ENCODE results near the gene MRPL55. TPM values are rescaled to one million over a fixed set of nuclear protein-coding genes. Genes with fewer than 3 reads are reported as not detected.

Gene MRPL55
- total and polyA plus RNA-seq, 12 donors = 38.0 to 174 (median 48.2) TPM

GRCh38 chr1:228141226-228142044 is 32.3 kb upstream of the MRPL55 start:
- H3K36me3 ChIP-seq = peaks cover 0 to 29% (median 0%) of the 10 kb centered on the region in 9 donors
- peaks cover 25 to 54% (median 45%) of the 10 kb centered on the region in 9 donors for H3K4me1 ChIP-seq
- WGBS, 2 donors = 23 to 26% methylated on average over 27 of the region's 27 CpGs
- intact Hi-C loops (cut with DNase I) = loop anchor here in 2 of 10 donors (1.0 to 5.0 kb wide), 3 partner anchors 23 to 266 kb away; partner anchors contain the start of genes IBA57 (in 2 of the 2) and TRIM11 (in 1 of the 2)
- peak; percentile 67 to 81 for DNase-seq
- TF ChIP-seq CTCF (IDR thresholded peaks at IDR 0.05) = no peak
- ATAC-seq = peak in 6 of 8 donors; percentile 2 to 27 (median 22)
- H3K9me3 ChIP-seq = no peaks in the 10 kb centered on the region
- no peaks in the 10 kb centered on the region for H3K27me3 ChIP-seq
- peak overlapping the region; percentile 83 to 100 (median 95) for H3K4me3 ChIP-seq
- peak overlapping the region; percentile 97 to 100 (median 99) for H3K27ac ChIP-seq

DNA sequence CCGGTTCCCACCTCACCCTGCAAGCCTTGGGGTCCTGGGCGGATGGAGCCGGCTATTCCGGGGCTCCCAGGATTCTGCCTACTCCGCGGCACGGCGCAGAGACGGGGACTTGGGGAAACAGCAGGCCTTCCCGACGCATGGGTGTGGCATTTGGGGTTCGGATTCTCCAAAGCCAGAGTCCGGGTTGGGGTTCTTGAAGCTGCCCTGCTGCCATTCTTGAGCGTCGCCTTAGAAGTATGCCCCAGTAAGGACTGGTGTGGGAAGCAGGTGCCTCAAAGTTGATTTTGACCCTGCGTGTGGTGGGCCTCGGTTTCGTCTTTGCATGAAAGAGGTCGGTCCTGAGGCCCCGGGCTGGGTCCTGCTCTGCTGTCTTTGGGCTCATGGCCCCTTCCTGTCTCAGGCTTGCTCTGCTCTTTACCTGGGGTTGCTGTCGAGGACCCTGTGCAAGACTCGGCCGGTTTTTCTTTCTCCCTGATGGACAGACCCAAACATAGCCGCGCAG is 31.7 kb upstream of the MRPL55 start:
- peaks cover 0 to 22% (median 0%) of the 10 kb centered on the region in 9 donors for H3K36me3 ChIP-seq
- H3K27ac ChIP-seq = peak overlapping the region; percentile 97 to 100 (median 99)
- H3K4me3 ChIP-seq = peak overlapping the region; percentile 83 to 100 (median 95)
- H3K4me1 ChIP-seq = peaks cover 25 to 51% (median 45%) of the 10 kb centered on the region in 9 donors
- ATAC-seq (no peak), DNase-seq (no peak)
- no peaks in the 10 kb centered on the region for H3K27me3 ChIP-seq
- no peak for TF ChIP-seq CTCF (IDR thresholded peaks at IDR 0.05)
- no peaks in the 10 kb centered on the region for H3K9me3 ChIP-seq
- 4 to 6% methylated on average over 24 to 25 of the region's 25 CpGs for WGBS, 2 donors
- intact Hi-C loops (cut with DNase I) = loop anchor here in 6 of 10 donors (1.0 to 5.0 kb wide), 4 partner anchors 22 to 267 kb away; partner anchors contain the start of genes IBA57 (in 5 of the 6) and TRIM11 (in 1 of the 6)

- Histone ChIP-seq H3K4me1 (peaks cover 25 to 47% (median 44%) of the 10 kb centered on the region in 9 donors), H3K4me3 (peak within 1 kb of the TSS; percentile 83 to 100 (median 95)), H3K27ac (peak within 1 kb of the TSS; percentile 97 to 100 (median 99)), H3K9me3 (no peaks in the 10 kb centered on the region), H3K27me3 (no peaks in the 10 kb centered on the region), H3K36me3 (peaks cover 0 to 16% (median 0%) of the 10 kb centered on the region in 9 donors)
- DNase-seq (peak; percentile 99 to 100), ATAC-seq (peak; percentile 92 to 96 (median 94))
- intact Hi-C loops (cut with DNase I) = loop anchor here in 6 of 10 donors (1.0 to 10.0 kb wide), 7 partner anchors 22 to 345 kb away; partner anchors contain the start of genes IBA57 (in 4 of the 6), OBSCN (in 1 of the 6), RNF187 (in 1 of the 6) and TRIM11 (in 1 of the 6)
- peak in 7 of 9 donors; percentile 11 to 57 (median 41) for TF ChIP-seq CTCF (IDR thresholded peaks at IDR 0.05)
- WGBS, 2 donors = 0% methylated on average over 90 to 95 of the region's 95 CpGs
Observed at GRCh38 chr1:228139931-228140723, 31.0 kb upstream of the MRPL55 start, which contains the start of gene GUK1. TSS of gene GUK1 (plus strand) at chr1:228140279. CDS start at chr1:228140303, 24 bp downstream.

Measured in heart right ventricle (tissue), 16 donors.